Keratinocyte (primary cell): Measurements from ENCODE around the gene SLX4IP.

Experiments
- EZH2 ChIP-seq: IDR thresholded peaks from one replicate; pipeline ENCODE4 v1.6.1; 2012; ENCODE audit warnings: inconsistent platforms, mild to moderate bottlenecking, low read length, moderate library complexity
- TF ChIP-seq, protein P1 (sequence below), 3 experiments: IDR thresholded peaks in 1 of 3; conservative IDR thresholded peaks in 1 of 3; optimal IDR thresholded peaks in 1 of 3; 2 replicates in 2 of 3; 3 replicates in 1 of 3; pipeline versions ENCODE3 to v1.5.1; 2011; ENCODE audit warnings: low read length in 3 of 3, mild to moderate bottlenecking in 3 of 3, moderate library complexity in 2 of 3, control low read depth in 1 of 3, inconsistent platforms in 1 of 3; ENCODE audit not compliant: insufficient read depth in 2 of 3; ENCODE audit errors: extremely low read depth in 1 of 3

- TF ChIP-seq, protein P1, sequence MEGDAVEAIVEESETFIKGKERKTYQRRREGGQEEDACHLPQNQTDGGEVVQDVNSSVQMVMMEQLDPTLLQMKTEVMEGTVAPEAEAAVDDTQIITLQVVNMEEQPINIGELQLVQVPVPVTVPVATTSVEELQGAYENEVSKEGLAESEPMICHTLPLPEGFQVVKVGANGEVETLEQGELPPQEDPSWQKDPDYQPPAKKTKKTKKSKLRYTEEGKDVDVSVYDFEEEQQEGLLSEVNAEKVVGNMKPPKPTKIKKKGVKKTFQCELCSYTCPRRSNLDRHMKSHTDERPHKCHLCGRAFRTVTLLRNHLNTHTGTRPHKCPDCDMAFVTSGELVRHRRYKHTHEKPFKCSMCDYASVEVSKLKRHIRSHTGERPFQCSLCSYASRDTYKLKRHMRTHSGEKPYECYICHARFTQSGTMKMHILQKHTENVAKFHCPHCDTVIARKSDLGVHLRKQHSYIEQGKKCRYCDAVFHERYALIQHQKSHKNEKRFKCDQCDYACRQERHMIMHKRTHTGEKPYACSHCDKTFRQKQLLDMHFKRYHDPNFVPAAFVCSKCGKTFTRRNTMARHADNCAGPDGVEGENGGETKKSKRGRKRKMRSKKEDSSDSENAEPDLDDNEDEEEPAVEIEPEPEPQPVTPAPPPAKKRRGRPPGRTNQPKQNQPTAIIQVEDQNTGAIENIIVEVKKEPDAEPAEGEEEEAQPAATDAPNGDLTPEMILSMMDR (optimal IDR thresholded peaks at IDR 0.05 in 1 of 3, IDR thresholded peaks at IDR 0.05 in 1 of 3, conservative IDR thresholded peaks at IDR 0.05 in 1 of 3; ENCODE audit: extremely low read depth in 1 of 3, insufficient read depth in 2 of 3, low read length in 3 of 3), result no peak
- TF ChIP-seq EZH2, result no peak
These were observed 222.3 kb downstream of the SLX4IP start for GRCh38 chr20:10657453-10657852.
